Fibroblast of skin of left quadriceps (primary cell): ENCODE data around the gene PAQR9.
A peak's percentile ranks its signal among the peaks of the same experiment; 100 is the strongest.

Experiments used
- DNase-seq, 2 experiments: peaks; one replicate each; pipeline ENCODE4 v3.0.0-alpha.2; 2013; ENCODE audit warnings: low read depth in 2 of 2

Gene PAQR9

DNA sequence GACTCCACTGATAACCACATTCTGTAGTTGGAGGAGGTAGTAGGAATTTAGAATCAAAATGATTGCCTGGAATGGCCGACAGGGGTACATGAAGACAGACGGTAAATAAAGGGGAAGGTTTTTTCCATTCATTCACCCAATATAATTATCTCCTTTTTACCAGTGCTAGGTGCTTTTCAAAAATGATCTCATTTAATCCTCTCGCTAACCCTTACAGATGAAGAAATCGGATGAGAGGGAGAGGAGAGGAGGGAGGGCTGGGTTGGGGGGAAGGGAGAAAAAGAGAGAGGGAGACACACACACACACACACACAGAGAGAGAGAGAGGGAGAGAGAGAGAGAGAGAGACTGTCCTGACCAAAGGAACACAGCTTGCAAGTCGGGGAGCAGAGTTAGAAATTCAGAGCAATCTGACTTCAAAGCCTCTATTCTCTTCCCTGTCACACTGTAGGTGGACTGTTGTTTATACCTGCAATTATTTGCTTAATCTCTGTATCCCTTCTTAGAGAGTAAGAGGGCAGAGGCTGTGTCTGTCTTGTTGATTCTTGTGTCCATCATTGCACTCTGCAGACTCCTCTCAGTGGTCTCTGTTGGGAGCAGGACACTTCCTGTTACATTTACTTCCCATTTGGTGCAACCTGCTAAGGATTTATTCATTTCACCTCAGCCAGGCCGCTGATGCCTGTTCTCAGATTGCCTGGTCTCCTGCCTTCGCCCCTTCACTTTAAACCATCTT lies 18.7 kb upstream of the PAQR9 start:
- no peak for DNase-seq

DNA sequence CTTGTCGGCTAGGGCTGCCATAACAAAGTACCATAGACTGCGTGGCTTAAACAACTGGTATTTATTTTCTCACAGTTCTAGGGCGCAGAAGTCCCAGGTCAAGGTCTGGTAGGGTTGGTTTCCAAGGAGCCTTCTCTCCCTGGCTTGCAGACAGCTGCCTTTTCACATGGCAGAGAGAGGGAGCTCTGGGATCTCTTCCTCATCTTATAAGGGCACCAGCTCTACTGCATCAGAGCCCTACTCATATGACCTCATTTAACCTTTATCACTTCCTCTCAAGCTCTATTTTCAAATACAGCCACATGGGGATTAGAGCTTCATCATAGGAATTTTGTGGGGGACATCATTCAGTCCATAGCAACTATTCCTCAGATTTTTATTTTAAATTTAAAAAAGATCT lies 17.6 kb upstream of the PAQR9 start:
- DNase-seq, result no peak

DNA sequence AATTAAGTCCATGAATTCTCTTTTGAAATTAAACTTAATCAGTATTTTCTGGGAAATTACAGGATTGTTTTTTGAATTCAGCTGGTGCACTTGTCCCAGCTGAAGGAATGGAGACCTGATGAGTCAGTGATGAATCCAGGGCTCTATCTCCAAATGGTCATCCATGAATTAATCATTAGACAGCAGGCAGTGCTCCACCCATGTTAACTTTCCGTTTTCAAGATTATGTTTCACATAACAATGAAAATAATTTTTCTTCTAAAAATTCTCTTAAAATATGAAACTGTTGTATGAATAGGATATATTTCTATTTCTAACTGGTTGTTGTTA lies 13.9 kb upstream of the PAQR9 start:
- DNase-seq, result no peak

DNA sequence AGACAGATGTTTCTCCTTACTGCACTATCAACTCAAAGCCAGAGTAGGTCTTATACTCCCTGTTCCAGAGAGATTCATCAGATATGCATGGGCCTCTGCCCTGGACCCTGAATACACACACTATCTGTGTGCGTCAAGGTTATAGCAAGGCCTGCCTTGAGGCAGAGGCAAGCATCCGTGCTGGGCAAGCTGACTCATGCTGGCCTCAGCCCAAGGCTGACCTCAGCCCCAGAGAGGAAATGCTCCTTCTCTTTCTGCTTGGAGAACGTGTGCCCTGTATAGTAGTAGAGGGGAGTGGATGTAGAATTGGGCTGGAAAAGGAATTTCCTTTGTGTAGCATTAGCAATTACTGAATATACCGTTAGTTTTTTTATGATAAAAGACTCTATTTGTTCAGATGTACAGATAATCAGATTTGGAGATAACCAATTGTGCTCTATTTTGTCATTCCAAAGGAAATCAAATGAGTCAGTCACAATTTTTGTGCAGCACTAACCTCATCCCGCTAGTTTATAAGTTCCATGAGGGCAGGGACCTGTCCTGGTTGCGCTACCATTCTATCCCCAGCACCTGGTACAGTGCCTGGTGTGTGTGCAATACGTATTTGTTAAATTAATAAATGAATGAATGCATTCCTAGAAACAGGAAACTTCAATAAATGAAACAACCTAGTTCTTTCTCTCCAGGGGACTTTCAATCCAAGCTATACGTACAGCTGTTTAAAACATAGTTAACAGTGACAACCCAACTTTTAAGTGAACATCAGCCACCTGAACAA lies 13.3 kb upstream of the PAQR9 start:
- DNase-seq, result peak; percentile 64 to 68

DNA sequence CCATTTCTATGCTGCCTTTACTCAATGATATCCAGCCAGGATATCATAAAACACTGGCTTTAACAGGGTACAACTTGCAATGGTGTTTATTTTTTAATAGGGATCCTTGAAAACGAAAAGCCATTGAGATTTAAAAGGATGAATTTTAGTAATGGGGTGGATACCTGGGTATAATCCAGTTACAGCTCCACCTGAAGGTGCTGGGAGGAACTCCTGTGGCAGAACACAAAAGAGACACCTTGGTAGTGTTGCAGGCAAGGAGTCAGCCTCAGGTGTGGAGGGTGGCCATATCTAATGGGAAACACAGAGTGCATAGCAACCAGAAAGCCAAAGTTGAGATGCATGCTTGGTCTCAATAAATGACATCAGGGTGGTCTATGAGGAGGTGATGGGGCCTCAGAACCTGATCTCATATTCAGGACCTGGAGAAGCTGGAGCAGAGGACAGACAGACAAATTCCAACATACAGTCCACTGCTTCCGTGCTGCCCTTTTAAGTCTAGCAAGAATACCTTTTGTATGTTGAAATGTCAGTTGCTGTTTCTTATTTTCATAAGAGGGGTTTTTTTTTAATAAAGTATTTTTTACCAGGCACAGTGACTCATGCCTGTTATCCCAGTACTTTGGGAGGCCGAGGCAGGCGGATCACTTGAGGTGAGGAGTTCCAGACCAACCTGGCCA lies 12.0 kb upstream of the PAQR9 start:
- DNase-seq, result no peak

DNA sequence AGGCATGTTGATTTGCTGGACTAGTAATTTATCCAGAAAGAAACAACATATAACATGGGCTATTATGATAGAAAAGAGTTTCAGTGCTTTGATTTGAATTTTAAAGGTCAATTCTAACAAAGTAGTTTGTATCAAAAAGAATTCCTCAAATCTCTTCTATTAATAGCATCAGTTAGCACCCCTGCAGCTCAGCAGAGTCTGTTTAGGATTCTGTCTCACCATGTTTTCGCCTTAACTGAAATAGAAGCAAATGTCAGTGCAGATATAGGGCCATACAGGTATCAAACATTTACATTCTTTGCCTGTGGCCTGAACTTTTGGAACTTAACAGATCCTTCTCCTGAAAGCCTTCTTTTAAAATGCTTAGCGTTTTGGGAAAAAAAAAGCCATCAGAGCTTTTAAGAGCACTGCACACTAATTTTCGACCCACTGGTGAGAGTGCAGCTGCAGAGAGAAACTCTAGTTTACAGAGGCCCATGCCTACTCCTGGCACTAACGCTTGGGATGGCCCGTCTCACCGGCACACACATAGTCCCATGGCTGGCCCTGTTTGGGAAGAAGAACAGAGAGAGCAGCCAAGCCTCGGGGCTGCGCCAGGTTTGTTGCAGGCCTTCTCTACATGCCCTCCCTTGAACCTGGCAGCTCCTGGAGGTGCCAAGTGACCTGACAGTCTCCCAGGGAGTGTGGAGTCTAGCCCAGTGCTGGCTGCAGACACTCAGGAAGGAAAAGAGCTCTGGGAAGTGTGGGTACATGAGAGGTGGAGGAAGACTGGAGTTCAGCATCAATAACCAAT lies 9.9 kb upstream of the PAQR9 start:
- no peak for DNase-seq

DNA sequence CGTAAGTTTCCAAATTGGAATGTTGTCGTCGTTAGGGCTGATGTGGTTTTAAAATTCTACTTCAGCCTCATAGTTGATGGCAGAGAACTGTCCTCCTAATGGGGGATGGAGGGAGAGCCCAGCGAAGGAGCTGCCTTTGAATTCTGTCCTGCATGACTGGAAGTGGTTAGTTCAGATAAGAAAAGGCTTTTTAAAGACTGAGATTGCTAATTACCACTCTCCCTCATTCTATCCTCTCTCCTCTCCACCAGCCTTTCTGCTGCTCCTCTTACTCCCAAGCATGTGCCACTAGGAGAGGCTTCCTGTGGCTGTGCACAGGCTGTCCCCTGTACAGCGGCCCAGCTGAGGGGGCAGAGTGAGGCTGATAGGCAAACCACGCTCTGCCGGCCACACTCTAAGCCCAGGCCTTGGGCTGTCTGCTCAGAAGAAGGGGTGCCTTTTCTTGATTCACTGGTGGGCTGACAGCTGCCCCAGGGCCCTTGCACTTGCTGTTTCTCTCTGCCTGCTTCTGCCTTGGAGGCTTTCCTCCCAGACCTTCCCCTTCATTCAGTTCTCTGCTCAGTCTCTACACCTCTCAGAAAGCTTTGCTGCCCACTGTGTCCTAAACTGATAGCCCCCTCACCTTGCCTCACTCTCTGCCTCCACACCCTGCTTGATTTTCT lies 8.7 kb upstream of the PAQR9 start:
- DNase-seq, result no peak

DNA sequence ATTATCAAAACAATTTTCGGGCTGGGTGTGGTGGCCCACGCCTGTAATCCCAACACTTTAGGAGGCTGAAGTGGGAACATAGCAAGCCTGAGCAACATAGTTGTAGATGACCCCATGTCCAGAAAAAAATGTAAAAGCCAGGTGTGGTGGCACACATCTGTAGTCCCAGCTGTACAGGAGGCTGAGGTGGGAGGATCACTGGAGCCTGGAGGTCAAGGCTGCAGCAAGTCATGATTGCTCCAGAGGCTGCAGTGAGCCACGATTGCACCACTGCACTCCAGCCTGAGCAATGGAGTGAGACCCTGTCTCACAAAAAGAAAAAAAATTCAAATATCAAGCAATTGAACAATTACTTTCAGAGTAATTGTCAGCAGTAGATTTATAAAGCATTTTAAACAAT lies 8.0 kb upstream of the PAQR9 start:
- DNase-seq, result no peak

DNA sequence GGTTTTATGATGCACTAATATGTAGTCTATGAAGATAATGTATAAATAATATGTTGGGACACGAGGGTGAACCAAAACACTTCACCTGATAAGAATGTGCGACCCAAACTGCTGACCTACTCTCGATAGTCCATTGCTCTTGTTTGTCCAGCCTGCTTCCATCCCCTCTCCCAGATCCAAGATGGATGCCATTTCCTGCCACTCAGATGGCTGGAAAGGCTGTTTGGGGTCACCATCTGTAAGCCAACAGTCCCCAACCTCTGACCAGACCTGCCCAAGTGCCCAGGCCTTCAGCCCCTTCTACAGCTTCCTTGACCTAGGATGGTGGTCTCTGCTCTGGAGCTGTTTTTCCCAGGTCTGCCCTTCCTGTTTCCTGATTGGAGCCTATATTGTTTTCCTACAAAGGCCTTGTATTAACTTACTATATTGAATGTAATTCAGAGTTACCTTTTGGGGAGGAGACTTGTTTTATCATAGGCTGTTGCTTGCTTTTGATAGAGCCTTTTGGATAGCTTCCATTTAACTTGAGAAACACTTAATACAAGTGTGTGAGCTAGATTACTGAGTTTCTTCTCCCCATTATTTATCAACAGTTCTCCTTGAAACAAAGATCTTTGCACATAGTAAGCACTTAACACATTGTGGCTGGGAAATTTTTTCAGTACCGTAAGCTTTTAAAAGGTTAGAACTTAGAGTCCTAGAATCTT lies 5.0 kb upstream of the PAQR9 start:
- DNase-seq, result no peak

DNA sequence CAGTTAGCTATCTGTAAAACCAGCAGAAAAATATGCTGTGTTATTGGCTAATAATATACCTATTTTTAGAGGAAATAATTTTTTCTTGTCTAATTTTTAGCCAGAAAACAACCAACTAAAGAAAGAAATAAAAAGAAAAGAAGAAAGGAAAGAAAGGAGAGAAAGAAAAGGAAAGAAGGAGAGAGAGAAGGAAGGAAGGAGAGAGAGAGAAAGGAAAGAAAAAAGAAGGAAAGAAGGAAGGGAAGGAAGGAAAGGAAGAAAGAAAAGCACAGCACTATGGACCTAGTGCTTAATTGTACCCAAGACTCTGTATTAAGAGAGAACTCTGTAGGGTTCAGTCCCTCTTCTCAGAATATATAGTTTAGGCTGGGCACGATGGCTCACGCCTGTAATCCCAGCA lies 3.3 kb upstream of the PAQR9 start:
- DNase-seq, result no peak

DNA sequence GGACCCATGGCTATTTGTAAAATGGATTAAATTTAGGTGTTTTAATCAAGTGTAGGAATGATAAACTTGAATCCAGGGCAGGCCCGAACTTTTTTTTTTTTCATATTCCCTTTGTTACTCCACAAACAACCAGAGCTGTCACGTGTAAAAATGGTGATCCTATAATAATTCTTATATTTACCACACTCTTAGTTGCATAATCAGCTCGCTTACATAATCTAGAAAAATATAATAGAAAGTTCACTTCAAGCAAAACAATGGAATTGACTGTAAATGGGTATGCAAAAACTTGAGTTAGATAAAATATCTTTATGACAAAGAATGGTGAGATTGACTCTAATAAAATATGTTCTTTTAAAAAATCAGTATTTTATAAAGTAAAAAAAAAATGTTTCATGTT lies 2.1 kb upstream of the PAQR9 start:
- DNase-seq, result no peak

DNA sequence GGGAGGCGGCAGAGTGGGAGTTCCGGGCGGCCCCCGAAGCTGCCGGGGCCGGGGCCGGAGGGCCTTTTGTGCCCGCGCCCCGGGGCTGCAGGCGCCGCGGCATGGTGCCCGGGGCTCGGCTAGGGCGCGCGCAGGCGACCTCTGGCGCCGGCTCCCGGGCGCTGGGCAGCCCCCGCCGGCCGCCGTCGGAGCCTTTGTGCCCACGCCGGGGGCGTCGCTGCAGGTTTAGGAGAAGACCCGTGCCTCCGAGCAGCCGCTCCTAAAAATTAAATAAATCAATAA lies 299 bp downstream of the PAQR9 start:
- no peak for DNase-seq

DNA sequence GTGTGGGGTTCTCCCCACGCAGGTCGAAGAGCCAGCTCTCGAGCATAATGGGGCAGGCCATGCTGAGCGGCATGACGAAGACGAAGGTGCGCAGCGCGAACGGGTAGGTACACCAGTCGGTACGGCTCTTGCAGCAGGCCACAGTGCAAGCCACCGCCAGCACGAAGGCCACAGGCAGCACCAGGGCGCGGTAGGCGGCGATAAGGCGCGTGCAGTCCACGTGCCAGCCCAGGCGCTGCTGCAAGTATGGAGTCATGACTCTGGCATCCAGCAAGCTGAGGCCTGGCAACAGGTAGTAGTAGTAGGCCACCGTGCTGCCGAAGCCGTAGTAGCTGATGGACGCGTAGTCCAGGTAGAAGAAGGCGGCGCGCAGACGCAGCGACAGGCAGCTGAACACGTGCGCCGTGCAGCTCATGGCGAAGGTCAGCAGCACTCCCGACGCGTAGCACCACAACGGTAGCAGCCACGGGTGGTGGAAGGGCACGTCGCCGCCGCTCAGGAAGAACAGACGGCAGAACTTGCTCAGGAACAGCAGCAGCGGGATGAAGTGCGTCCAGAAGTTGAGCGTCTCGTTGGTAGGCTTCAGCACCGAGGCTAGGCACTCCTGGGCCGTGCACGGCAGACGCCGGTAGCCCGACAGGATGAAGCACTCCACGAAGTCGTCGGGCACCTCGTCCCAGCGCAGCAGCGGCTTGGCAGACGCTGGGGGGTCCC lies 797 bp downstream of the PAQR9 start:
- no peak for DNase-seq

DNA sequence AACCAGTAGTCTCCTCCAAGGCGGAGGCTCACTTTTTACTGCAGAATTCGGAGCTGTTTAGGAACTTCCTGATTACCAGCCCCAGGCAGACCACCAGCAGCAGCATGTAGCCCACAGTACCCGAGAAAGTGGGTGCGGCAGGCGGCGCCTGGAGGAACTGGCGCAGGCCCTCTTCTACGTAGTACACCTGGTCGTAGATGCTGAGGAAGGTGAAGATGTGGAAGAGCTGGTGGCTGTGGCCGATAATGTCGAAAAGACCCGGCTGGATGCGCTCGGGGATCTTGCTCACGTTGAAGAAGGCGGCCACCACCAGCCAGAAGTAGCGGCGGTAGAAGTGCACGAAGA lies 1.3 kb downstream of the PAQR9 start:
- DNase-seq, result no peak

DNA sequence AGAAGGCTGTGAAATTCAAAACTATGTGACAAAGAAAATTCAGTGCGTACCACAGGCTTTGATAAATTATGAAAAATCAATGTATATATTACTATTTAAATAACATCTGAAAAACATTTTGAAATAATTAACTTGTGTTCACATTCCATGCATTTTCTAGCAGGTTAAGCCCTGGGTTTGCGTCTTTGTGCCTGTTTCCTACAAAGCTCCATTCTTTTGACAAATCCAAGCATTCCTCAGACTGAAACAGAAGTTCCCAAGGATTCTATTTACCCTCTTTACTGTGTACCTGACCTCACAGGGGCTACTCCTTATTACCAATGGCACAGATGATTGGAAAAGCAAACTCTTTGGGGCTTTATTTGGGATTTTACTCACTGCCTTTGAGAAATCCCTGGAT lies 1.9 kb downstream of the PAQR9 start:
- no peak for DNase-seq

DNA sequence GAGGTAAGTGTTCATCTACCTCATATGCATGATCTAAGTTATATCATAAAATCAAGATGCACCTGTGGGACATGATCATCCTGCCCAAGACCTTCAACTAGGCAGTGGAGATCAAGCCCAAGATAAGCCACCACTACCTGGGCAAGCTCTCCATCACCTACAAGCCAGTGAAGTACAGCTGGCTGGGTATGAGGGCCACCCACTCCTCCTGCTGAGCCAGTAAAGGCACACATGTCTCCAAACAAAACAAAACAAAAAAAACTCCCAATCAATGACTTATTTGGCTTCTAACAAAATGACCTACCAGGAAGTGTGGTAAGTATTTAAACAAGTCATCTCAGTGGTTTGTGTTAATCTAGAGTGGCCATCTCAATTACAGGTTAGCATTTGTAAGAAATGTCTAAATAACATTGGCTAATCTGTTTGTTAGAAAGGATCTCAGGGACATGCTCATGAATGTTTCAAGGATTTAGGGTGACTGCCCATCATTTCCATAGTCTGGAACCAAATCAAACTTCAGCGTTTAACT lies 3.1 kb downstream of the PAQR9 start:
- no peak for DNase-seq

DNA sequence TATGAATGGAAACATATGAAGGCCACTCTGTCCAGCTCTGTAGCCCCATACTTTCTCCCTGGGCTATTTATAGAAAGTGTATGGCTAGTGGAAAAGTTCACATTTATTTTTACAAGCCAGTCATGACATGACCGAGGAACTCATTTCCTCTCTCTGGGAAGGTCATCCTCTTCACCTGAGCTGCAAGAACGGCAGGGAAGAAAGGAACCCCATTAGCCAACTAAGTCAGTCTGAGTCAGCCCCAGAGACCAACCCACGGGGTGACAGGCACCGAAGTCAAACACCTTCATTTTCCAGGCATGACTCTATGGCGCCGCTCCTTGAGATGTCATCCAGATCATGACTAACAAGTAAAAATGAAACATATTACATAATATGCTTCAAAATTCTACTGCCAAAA lies 4.8 kb downstream of the PAQR9 start:
- DNase-seq, result no peak

DNA sequence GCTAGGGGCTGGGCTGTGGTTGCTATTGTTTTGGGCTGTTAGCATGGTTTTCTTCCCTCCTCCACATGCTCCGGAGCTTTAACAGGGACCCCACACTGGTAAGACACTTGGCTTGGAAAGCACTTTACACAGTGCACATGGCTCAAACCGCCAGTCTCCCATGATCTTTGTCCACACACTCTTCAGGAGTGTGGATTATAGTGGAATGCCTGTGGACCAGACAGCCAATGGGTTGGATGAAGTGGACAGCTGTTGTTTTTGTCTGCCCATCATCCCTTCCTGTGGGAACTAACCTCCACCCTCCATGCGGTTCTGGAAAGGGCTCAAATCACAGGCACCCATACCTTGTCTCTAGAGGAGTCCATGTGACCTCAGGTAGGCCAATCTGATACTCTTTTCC lies 10.0 kb downstream of the PAQR9 start:
- no peak for DNase-seq

DNA sequence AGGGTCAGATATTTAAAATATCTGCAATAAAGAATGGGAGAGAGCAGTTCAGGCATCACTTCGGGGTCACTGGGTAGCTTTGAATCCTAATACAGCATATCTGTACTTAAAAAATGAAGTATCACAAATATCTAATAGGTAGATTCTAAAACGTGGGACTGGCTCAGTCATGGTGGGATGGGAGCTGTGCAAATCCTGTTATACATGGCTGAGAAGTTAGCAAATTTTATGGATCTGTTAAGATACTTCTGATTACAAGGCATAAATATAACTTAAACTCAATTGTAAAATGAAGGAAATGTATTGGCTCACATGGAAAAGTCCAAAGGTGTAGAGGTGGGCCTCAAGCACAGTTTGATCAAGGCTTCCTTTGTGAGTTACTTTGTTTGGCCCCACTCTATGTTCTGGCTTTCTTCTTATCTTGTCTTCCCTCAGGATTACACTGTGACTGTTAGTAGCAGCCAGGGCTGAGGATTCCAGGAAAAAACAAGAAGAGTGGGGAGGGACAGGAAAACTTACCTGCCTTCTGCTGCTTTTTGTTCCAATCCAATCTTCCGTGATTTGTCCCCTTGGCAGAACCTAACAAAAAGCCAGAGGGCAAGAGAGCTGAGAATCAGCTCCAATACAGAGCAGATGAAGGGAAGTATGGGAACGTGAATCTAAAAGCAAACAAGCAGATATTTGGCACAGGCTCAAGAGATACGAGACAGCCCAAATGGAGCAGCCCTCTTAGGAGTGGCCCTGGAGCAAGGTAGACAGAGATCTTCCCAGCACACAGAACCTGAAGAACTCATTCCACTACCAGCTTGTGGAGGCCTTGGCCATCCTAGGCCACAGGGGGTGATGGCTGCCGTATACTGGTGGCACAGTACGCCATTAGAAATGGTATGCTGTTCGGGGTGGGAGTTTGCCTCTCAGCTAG lies 10.9 kb downstream of the PAQR9 start:
- no peak for DNase-seq

DNA sequence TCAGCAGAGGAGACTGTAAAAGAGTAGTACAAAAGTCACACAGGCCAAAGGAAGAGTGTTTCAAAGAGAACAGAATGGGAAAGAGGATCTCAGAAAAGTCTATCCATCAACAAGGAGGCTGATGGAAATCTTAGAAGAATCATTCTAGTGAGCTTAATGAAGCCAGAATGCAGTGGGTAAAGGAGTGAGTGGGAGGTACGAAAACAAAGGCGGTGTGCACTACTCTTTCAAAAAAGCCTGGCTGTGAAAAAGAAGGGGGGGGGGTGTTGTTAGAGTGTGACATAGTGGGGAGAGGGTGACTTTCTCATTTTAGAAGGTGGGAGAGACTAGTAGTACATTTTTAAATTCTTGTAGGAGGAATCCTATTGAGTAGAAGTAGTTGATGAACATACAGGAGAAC lies 11.7 kb downstream of the PAQR9 start:
- no peak for DNase-seq
